Esophagus squamous epithelium (tissue), 5 donors: ENCODE results near the gene GMCL2. TPM values are rescaled to one million over a fixed set of nuclear protein-coding genes. Genes with fewer than 3 reads are reported as not detected.

Experiments
- DNase-seq: peaks from one replicate; lab custom pipeline; 2025; lab: John Stamatoyannopoulos, UW
- H3K27ac ChIP-seq, 4 donors: fragments of 200-600 bp; sonication (generic); one replicate each; pipeline ENCODE4 v1.5.1; 2016 to 2019; ENCODE audit warnings: mild to moderate bottlenecking in 1 of 4
- H3K27me3 ChIP-seq, 4 donors: fragments of 200-600 bp; sonication (generic); 1 replicate in 3 of 4; 2 replicates in 1 of 4; pipeline versions ENCODE4 v1.5.1 to v1.6.0; 2017 to 2021; ENCODE audit warnings: antibody characterized with exemption in 1 of 4
- H3K36me3 ChIP-seq, 3 donors: fragments of 200-600 bp; sonication (generic); one replicate each; pipeline ENCODE4 v1.5.1; 2016 to 2019
- H3K4me1 ChIP-seq, 3 donors: fragments of 200-600 bp; sonication (generic); one replicate each; pipeline ENCODE4 v1.5.1; 2017 to 2019
- H3K4me3 ChIP-seq, 4 donors: fragments of 200-600 bp; sonication (generic); 1 replicate in 3 of 4; 2 replicates in 1 of 4; pipeline ENCODE4 v1.5.1; 2016 to 2019; ENCODE audit warnings: mild to moderate bottlenecking in 2 of 4, moderate library complexity in 1 of 4
- H3K9me3 ChIP-seq, 3 donors: fragments of 200-600 bp; sonication (generic); one replicate each; pipeline ENCODE4 v1.5.1; 2016 to 2019
- CTCF ChIP-seq, 6 experiments: fragments of 450-650 bp in 4 of 6; fragments of 200-600 bp in 2 of 6; sonication (generic) in 2 of 6; IDR thresholded peaks; one replicate each; pipeline ENCODE4 v1.5.1; 2016 to 2019; ENCODE audit warnings: antibody characterized with exemption in 6 of 6, mild to moderate bottlenecking in 4 of 6, moderate library complexity in 4 of 6
- POLR2A ChIP-seq, 4 donors: fragments of 450-650 bp; IDR thresholded peaks; one replicate each; pipeline ENCODE4 v1.6.1; 2017; ENCODE audit warnings: antibody characterized with exemption in 4 of 4, mild to moderate bottlenecking in 4 of 4, moderate library complexity in 3 of 4
- WGBS, 2 donors: methylation state at CpG; one replicate each; pipeline ENCODE4 v1.1.5; 2018; 5-methylcytosine and 5-hydroxymethylcytosine counted together
- intact Hi-C: fragments of 100-400 bp; cut with DNase I; formaldehyde crosslinking; loops from one replicate; pipeline ENCODE4 v1.15.0; 2022
- total RNA-seq, 4 donors: library from RNA; depleted of rRNA; stranded (reverse); fragments of >200 nt; gene quantifications; one replicate each; pipeline ENCODE4 v1.1.0, GENCODE V29; 2016
- donor health status: DM: yes; HTN: yes; CAD: no.

GMCL2 gene
- total RNA-seq, result not detected

- no peak for DNase-seq
- Histone ChIP-seq H3K4me1 (peaks cover 0 to 13% (median 0%) of the 10 kb centered on the region in 3 donors), H3K9me3 (no peaks in the 10 kb centered on the region), H3K27me3 (no peaks in the 10 kb centered on the region), H3K27ac (no peak within 1 kb of the TSS), H3K4me3 (no peak within 1 kb of the TSS), H3K36me3 (no peaks in the 10 kb centered on the region)
- WGBS, 2 donors, result 89 to 95% methylated on average over 4 to 13 of the region's 27 CpGs
- intact Hi-C loops, result no loop called here
- TF ChIP-seq CTCF (IDR thresholded peaks at IDR 0.05), result no peak
- TF ChIP-seq POLR2A (IDR thresholded peaks at IDR 0.05), result no peak
Measured at GRCh38 chr5:178187014-178187413, at the start of gene GMCL2. Gene GMCL2, minus strand, starts transcription at chr5:178187371. Its CDS starts 72 bp downstream, at chr5:178187299.

GRCh38 chr5:178236679-178237078, 49.5 kb upstream of the GMCL2 start:
- 35 to 69% methylated on average over 4 of the region's 4 CpGs for WGBS, 2 donors
- Histone ChIP-seq H3K9me3 (no peaks in the 10 kb centered on the region), H3K27ac (peak overlapping the region in 2 of 4 donors; percentile 70), H3K27me3 (no peaks in the 10 kb centered on the region), H3K4me1 (peaks cover 18 to 79% (median 41%) of the 10 kb centered on the region in 3 donors), H3K4me3 (no peak overlapping the region), H3K36me3 (no peaks in the 10 kb centered on the region)
- intact Hi-C loops, result no loop called here
- no peak for DNase-seq
- TF ChIP-seq POLR2A (IDR thresholded peaks at IDR 0.05), result no peak
- no peak for TF ChIP-seq CTCF (IDR thresholded peaks at IDR 0.05)

GRCh38 chr5:178236126-178236525, 49.0 kb upstream of the GMCL2 start:
- no peak overlapping the region for H3K4me3 ChIP-seq
- H3K27me3 ChIP-seq, result no peaks in the 10 kb centered on the region
- intact Hi-C loops, result no loop called here
- H3K27ac ChIP-seq, result peak overlapping the region in 1 of 4 donors; percentile 70
- TF ChIP-seq POLR2A (IDR thresholded peaks at IDR 0.05), result no peak
- TF ChIP-seq CTCF (IDR thresholded peaks at IDR 0.05), result no peak
- H3K36me3 ChIP-seq, result peaks cover 0 to 4% (median 0%) of the 10 kb centered on the region in 3 donors
- DNase-seq, result no peak
- H3K4me1 ChIP-seq, result peaks cover 24 to 79% (median 46%) of the 10 kb centered on the region in 3 donors
- no peaks in the 10 kb centered on the region for H3K9me3 ChIP-seq
- 87 to 94% methylated on average over 8 to 9 of the region's 9 CpGs for WGBS, 2 donors

- WGBS, 2 donors, result 85 to 100% methylated on average over 1 to 3 of the region's 3 CpGs
- peaks cover 0 to 9% (median 5%) of the 10 kb centered on the region in 3 donors for H3K36me3 ChIP-seq
- no peak overlapping the region for H3K4me3 ChIP-seq
- no peak overlapping the region for H3K27ac ChIP-seq
- no peak for DNase-seq
- peaks cover 28 to 81% (median 50%) of the 10 kb centered on the region in 3 donors for H3K4me1 ChIP-seq
- TF ChIP-seq POLR2A (IDR thresholded peaks at IDR 0.05) (no peak), CTCF (IDR thresholded peaks at IDR 0.05) (no peak)
- H3K27me3 ChIP-seq, result no peaks in the 10 kb centered on the region
- H3K9me3 ChIP-seq, result no peaks in the 10 kb centered on the region
- intact Hi-C loops, result no loop called here
Measured at GRCh38 chr5:178235588-178235974, 48.4 kb upstream of the GMCL2 start.

GRCh38 chr5:178234750-178235587, 47.8 kb upstream of the GMCL2 start:
- DNase-seq, result no peak
- Histone ChIP-seq H3K9me3 (no peaks in the 10 kb centered on the region), H3K27me3 (no peaks in the 10 kb centered on the region), H3K4me3 (no peak overlapping the region), H3K4me1 (peaks cover 23 to 81% (median 52%) of the 10 kb centered on the region in 3 donors), H3K27ac (peak overlapping the region in 1 of 4 donors; percentile 26), H3K36me3 (peaks cover 0 to 15% (median 7%) of the 10 kb centered on the region in 3 donors)
- WGBS, 2 donors, result 16 to 34% methylated on average over 5 to 10 of the region's 12 CpGs
- intact Hi-C loops, result no loop called here
- TF ChIP-seq CTCF (IDR thresholded peaks at IDR 0.05) (peak; percentile 45 to 70 (median 62)), POLR2A (IDR thresholded peaks at IDR 0.05) (no peak)
